ENCODE data around the gene MAPK1.

GRCh38 chr22:21807544-21808529 is 59.6 kb downstream of the MAPK1 start:
- TF ChIP-seq, protein P1, sequence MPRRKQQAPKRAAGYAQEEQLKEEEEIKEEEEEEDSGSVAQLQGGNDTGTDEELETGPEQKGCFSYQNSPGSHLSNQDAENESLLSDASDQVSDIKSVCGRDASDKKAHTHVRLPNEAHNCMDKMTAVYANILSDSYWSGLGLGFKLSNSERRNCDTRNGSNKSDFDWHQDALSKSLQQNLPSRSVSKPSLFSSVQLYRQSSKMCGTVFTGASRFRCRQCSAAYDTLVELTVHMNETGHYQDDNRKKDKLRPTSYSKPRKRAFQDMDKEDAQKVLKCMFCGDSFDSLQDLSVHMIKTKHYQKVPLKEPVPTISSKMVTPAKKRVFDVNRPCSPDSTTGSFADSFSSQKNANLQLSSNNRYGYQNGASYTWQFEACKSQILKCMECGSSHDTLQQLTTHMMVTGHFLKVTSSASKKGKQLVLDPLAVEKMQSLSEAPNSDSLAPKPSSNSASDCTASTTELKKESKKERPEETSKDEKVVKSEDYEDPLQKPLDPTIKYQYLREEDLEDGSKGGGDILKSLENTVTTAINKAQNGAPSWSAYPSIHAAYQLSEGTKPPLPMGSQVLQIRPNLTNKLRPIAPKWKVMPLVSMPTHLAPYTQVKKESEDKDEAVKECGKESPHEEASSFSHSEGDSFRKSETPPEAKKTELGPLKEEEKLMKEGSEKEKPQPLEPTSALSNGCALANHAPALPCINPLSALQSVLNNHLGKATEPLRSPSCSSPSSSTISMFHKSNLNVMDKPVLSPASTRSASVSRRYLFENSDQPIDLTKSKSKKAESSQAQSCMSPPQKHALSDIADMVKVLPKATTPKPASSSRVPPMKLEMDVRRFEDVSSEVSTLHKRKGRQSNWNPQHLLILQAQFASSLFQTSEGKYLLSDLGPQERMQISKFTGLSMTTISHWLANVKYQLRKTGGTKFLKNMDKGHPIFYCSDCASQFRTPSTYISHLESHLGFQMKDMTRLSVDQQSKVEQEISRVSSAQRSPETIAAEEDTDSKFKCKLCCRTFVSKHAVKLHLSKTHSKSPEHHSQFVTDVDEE (CRISPR knock-in tag; IDR thresholded peaks at IDR 0.05): no peak
- TF ChIP-seq CSRNP3 (CRISPR knock-in tag; IDR thresholded peaks at IDR 0.05): no peak
- no peak for TF ChIP-seq ZFP3 (CRISPR knock-in tag; IDR thresholded peaks at IDR 0.05)
- TF ChIP-seq ZFP30 (CRISPR knock-in tag; IDR thresholded peaks at IDR 0.05): no peak

Data from SK-N-SH treated with all-trans-retinoic acid at 6 μM for 48 hours (cell line).